WTC11 (cell line): ENCODE results near the gene ZNF792. TPM values are rescaled to one million over a fixed set of nuclear protein-coding genes. Genes with fewer than 3 reads are reported as not detected.
A peak's percentile ranks its signal among the peaks of the same experiment; 100 is the strongest.
"Not testable (repeated sequence)": the region's sequence is repeated elsewhere in the genome, so short reads cannot be mapped to it uniquely, and the experiment has no call there.

Source experiments
- ATAC-seq: fragments of 200-7000 bp; cut with Tn5 transposase; 2 replicates; pipeline ENCODE4 v1.10.0; 2021; ENCODE audit warnings: mild to moderate bottlenecking, moderate library complexity
- CTCF ChIA-PET: fragments of 300-600 bp; sonication (Branson Sonifier 250); formaldehyde crosslinking; loops from one replicate; lab custom pipeline; 2021; ENCODE audit warnings: antibody characterized with exemption; lab: Charles Lee
- POLR2A ChIA-PET: fragments of 350-600 bp; sonication (Branson Sonifier 250); formaldehyde crosslinking; loops from one replicate; lab custom pipeline; 2021; ENCODE audit warnings: antibody characterized with exemption; lab: Charles Lee
- DNase-seq: peaks from one replicate; pipeline ENCODE4 v3.0.0; 2021; ENCODE audit warnings: low spot score
- H3K27ac Mint-ChIP-seq: 2 replicates; pipeline ENCODE4 v1.8.0; 2021; ENCODE audit warnings: mixed read lengths
- H3K27me3 Mint-ChIP-seq: 2 replicates; pipeline ENCODE4 v1.8.0; 2021; ENCODE audit warnings: low read depth, mild to moderate bottlenecking, moderate library complexity, mixed read lengths
- H3K36me3 Mint-ChIP-seq: 2 replicates; pipeline ENCODE4 v1.8.0; 2021; ENCODE audit warnings: mixed read lengths
- H3K4me1 Mint-ChIP-seq: 2 replicates; pipeline ENCODE4 v1.8.0; 2022; ENCODE audit warnings: mixed read lengths
- H3K4me3 Mint-ChIP-seq: 2 replicates; pipeline ENCODE4 v1.8.0; 2021; ENCODE audit warnings: mild to moderate bottlenecking, moderate library complexity, mixed read lengths
- H3K9me3 Mint-ChIP-seq: 2 replicates; pipeline ENCODE4 v1.8.0; 2021; ENCODE audit warnings: mixed read lengths
- EMX1 ChIP-seq: fragments of 250-450 bp; sonication (Bioruptor Pico); IDR thresholded peaks from 2 replicates; pipeline ENCODE4 v1.8.0; 2021; ENCODE audit warnings: mild to moderate bottlenecking
- GTF2I ChIP-seq: fragments of 250-450 bp; sonication (Bioruptor Pico); conservative IDR thresholded peaks from 2 replicates; pipeline ENCODE4 v1.4.0; 2021; ENCODE audit warnings: mild to moderate bottlenecking
- IRF1 ChIP-seq: sonication (generic); formaldehyde crosslinking; IDR thresholded peaks from 2 replicates; pipeline ENCODE4 v1.8.0; 2023; ENCODE audit warnings: missing genetic modification reagents
- MYBL2 ChIP-seq: sonication (generic); formaldehyde crosslinking; IDR thresholded peaks from 2 replicates; pipeline ENCODE4 v1.8.1; 2023; ENCODE audit warnings: mild to moderate bottlenecking, moderate library complexity, missing genetic modification reagents
- SMAD3 ChIP-seq: sonication (generic); formaldehyde crosslinking; IDR thresholded peaks from 2 replicates; pipeline ENCODE4 v1.8.0; 2022; ENCODE audit warnings: missing genetic modification reagents, mild to moderate bottlenecking, borderline replicate concordance
- SP1 ChIP-seq: sonication (generic); formaldehyde crosslinking; conservative IDR thresholded peaks from 2 replicates; pipeline ENCODE4 v1.8.1; 2022; ENCODE audit warnings: missing genetic modification reagents
- TEAD1 ChIP-seq: sonication (generic); formaldehyde crosslinking; IDR thresholded peaks from 2 replicates; pipeline ENCODE4 v1.8.0; 2022; ENCODE audit warnings: mild to moderate bottlenecking, missing genetic modification reagents
- USF2 ChIP-seq: sonication (generic); formaldehyde crosslinking; IDR thresholded peaks from 2 replicates; pipeline ENCODE4 v1.8.1; 2023; ENCODE audit warnings: mild to moderate bottlenecking, missing genetic modification reagents, moderate library complexity
- ZBTB43 ChIP-seq: sonication (generic); formaldehyde crosslinking; IDR thresholded peaks from 2 replicates; pipeline ENCODE4 v1.8.1; 2023; ENCODE audit warnings: mild to moderate bottlenecking, missing genetic modification reagents
- ZNF121 ChIP-seq: sonication (generic); formaldehyde crosslinking; IDR thresholded peaks from 2 replicates; pipeline ENCODE4 v1.8.0; 2023; ENCODE audit warnings: missing genetic modification reagents
- ZNF232 ChIP-seq: sonication (generic); formaldehyde crosslinking; IDR thresholded peaks from 2 replicates; pipeline ENCODE4 v1.8.0; 2022; ENCODE audit warnings: mild to moderate bottlenecking, missing genetic modification reagents
- total RNA-seq: library from RNA; stranded (reverse); gene quantifications from 3 replicates; pipeline ENCODE4 v1.2.3, GENCODE V29; 2021
- TF ChIP-seq, protein P1 (sequence below): sonication (generic); formaldehyde crosslinking; IDR thresholded peaks from 2 replicates; pipeline ENCODE4 v1.8.0; 2023; ENCODE audit warnings: mild to moderate bottlenecking, missing genetic modification reagents

The ZNF792 gene
- total RNA-seq, 1 experiment from 2014 or later, result 12.9 TPM

DNA sequence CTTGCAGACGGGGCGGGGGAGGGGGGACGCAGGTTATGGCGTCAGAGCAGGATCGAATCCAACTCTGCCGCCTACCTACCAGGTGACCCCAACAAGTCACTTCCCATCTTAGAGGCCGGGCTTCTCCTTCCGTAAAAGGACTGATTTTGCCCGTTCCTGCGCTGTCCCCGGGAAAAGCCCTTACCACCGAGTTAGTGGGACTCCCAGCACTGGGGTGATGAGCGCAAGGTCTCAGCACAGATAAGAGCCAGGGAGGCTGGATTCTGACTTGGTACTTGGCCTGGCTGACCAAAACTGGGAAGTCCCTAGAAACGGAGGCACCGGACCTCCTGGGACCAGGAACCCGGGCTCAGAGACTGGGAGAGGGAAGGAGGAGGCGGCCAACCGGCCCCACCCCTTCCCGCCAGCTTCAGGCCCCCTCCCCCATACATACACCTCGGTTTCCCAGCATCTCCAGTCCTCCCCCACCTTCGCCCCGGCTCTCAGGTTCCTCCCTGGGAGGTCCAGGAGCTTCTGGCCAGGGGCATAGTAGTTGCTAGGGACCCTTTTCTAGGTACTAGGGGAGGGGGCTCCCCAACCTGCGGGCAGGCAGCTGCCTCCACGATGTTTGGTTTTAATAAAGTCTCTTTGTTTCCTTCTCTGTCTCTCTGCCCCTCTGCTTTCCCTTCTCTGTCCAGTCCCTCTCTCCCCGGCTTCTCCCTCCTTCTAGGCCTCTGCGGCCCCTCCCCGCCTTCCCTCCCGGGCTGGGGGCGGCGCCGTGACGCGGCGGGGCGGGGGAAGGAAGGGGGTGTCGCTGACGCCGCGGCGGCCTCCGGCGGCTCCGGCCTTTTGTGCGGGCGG, 35.7 kb upstream of the ZNF792 start, which contains the start of gene GRAMD1A (continued):
- TF ChIP-seq, protein P1, sequence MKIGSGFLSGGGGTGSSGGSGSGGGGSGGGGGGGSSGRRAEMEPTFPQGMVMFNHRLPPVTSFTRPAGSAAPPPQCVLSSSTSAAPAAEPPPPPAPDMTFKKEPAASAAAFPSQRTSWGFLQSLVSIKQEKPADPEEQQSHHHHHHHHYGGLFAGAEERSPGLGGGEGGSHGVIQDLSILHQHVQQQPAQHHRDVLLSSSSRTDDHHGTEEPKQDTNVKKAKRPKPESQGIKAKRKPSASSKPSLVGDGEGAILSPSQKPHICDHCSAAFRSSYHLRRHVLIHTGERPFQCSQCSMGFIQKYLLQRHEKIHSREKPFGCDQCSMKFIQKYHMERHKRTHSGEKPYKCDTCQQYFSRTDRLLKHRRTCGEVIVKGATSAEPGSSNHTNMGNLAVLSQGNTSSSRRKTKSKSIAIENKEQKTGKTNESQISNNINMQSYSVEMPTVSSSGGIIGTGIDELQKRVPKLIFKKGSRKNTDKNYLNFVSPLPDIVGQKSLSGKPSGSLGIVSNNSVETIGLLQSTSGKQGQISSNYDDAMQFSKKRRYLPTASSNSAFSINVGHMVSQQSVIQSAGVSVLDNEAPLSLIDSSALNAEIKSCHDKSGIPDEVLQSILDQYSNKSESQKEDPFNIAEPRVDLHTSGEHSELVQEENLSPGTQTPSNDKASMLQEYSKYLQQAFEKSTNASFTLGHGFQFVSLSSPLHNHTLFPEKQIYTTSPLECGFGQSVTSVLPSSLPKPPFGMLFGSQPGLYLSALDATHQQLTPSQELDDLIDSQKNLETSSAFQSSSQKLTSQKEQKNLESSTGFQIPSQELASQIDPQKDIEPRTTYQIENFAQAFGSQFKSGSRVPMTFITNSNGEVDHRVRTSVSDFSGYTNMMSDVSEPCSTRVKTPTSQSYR (CRISPR knock-in tag), result peak; percentile 57; the same call in 1 of the 2 replicates
- TF ChIP-seq ZBTB43 (CRISPR knock-in tag), result peak; percentile 67; the same call in 1 of the 2 replicates
- TF ChIP-seq USF2 (CRISPR knock-in tag), result peak; percentile 78; the same call in 1 of the 2 replicates
- no peak for TF ChIP-seq GTF2I (CRISPR knock-in tag)

GRCh38 chr19:34998777-34999497, 34.9 kb upstream of the ZNF792 start:
- ATAC-seq (peak; percentile 43), DNase-seq (no peak)
- ChIA-PET POLR2A (interaction anchor here (0.6 to 1.5 kb wide), 9 partner anchors 13 to 1115 kb away, joined by 3 to 6 read pairs (median 4); partner anchors contain the start of gene ZNF302), CTCF (interaction anchor here (1.0 to 4.0 kb wide), 7 partner anchors 14 to 160 kb away, joined by 3 to 17 read pairs (median 7); no protein-coding TSS in a partner anchor)
- H3K27ac Mint-ChIP-seq, result peak overlapping the region; percentile 94
- peaks cover 65% of the 10 kb centered on the region for H3K4me1 Mint-ChIP-seq
- 0 out of 2 replicates have a peak, but pooled peaks have one; percentile 6 for TF ChIP-seq MYBL2 (CRISPR knock-in tag)
- TF ChIP-seq SP1 (CRISPR knock-in tag), result peak; percentile 21; the same call in 1 of the 2 replicates
- no peak for TF ChIP-seq EMX1 (CRISPR knock-in tag)
- TF ChIP-seq SMAD3, result no peak
- no peak for TF ChIP-seq IRF1
- TF ChIP-seq TEAD1 (CRISPR knock-in tag), result 0 out of 2 replicates have a peak, but pooled peaks have one; percentile 11
- 0 out of 2 replicates have a peak, but pooled peaks have one; percentile 9 for TF ChIP-seq ZNF232
- H3K9me3 Mint-ChIP-seq, result no peaks in the 10 kb centered on the region
- H3K27me3 Mint-ChIP-seq, result peaks cover under 1% of the 10 kb centered on the region; the same call in 1 of the 2 replicates
- peak overlapping the region; percentile 70 for H3K4me3 Mint-ChIP-seq
- H3K36me3 Mint-ChIP-seq, result peaks cover 17% of the 10 kb centered on the region

GRCh38 chr19:34998224-34998623, 34.2 kb upstream of the ZNF792 start:
- not testable (repeated sequence) for H3K27ac Mint-ChIP-seq, DNase-seq, H3K4me3 Mint-ChIP-seq, H3K9me3 Mint-ChIP-seq, H3K27me3 Mint-ChIP-seq, ATAC-seq
- peak; percentile 75; the same call in 1 of the 2 replicates for TF ChIP-seq ZNF121
- ChIA-PET CTCF (interaction anchor here (2.1 to 2.9 kb wide), 2 partner anchors 24 to 159 kb away, joined by 7 to 17 read pairs; no protein-coding TSS in a partner anchor), POLR2A (interaction anchor here (1.5 kb wide), 1 partner anchor 13 kb away, joined by 6 read pairs; no protein-coding TSS in a partner anchor)
- peaks cover 17% of the 10 kb centered on the region for H3K36me3 Mint-ChIP-seq
- peaks cover 61% of the 10 kb centered on the region for H3K4me1 Mint-ChIP-seq
